ENCODE measurements around the gene CACNA1C.

The CACNA1C gene

DNA sequence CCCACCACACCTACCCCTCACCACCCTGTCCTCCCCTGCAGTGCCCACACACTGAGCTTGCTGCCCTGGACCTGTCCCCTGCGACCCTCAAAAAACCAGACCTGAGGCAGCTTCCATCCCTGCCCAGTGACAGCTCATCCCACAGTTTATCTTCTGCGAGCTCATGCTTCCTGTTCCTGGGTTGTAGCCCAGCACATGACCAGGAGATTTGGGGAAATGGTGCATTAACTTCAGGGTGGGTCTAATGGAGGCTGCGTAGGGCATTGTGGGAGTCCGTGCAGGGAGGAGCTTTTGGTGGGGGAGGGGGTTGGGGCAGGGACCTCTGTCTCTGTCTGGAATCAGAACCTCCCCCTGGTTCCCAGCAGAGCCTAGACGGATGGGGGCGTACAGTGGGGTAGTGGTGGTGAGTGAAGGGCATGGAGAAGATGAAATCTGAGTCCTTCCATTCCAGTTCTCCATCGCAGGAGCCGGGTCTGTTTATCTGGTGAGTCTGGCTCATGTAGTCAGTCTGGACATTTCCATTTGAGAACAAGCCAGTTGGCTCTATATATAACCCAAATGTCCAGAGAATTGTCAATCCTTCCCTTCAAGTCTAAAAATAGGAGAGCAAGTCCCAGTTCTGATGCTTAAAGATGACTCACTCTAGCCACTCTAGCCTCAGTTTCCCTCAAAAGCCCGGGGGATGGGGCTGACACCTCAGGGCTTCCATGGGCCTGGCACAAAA is 270.9 kb downstream of the CACNA1C start:
- DNase-seq (ENCODE audit: low spot score): no peak

DNA sequence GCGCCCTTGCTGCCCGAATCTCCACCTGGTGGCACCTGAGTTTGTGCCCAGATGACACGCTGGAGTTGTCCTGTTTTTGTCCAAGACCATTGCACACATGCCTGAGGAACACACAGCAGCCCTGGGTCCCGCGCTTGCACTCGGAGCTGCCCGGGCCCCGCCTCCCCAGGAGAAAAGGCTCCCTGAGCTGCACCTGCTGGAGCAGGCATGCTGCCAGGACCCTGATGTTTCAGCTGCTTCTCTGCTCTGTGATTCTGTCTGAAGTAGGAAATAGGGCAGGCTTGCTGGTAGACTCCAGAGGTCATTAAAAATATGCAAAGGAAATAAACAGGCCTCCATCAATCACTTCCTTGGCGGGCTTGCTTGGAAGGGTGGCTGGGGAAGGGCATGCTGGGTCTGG is 271.6 kb downstream of the CACNA1C start:
- DNase-seq (ENCODE audit: low spot score): no peak

- DNase-seq (ENCODE audit: low spot score): no peak
These were observed 272.7 kb downstream of the CACNA1C start for GRCh38 chr12:2325519-2325918.

GRCh38 chr12:2326470-2326869 is 273.7 kb downstream of the CACNA1C start:
- DNase-seq (ENCODE audit: low spot score): no peak

- no peak for DNase-seq (ENCODE audit: low spot score)
These were observed 275.9 kb downstream of the CACNA1C start for GRCh38 chr12:2328661-2329060.

DNA sequence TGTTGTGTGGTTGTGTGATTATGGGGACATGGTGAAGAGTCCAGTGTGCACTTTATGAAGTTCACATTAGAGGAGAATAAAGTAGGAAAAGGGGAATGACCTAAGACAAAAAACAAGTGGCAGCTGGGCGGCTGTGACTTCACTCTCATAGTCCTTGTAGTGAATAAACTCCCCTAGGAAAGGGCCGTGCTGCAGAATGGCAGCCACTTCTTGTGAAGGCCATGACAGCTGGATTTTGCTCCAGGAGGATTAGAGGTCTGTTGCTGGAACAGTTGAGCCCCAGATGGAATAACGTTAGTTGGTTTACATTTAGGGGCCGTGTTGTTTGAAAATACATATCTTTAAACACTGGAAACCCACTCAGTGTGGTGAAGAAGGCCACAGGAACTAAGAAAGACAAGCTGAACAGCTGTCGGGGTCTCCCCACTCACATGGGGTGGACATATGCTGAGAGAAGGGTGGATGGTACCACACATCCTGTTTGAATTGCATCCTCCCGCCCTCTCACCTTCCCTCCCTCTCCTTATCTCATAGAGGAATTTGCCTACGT is 276.9 kb downstream of the CACNA1C start:
- no peak for DNase-seq (ENCODE audit: low spot score)

DNA sequence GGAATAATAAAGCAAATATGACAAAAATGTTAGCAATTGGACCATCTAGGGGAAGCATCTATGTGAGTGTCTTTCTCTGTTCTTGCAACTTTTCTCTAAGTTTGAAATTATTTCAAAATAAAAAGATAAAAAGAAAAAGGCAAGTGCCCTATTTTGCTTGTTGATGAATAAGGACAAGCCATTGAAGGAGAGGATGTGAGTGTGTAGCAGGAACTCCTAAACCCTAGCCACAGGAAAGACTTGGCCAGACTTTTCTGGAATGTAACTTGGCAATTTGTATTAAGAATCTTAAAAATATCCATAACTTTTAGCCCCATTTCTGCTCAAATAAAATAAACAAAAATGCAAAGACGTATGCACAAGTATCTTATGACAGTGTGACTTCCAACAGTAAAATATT is 279.4 kb downstream of the CACNA1C start:
- no peak for DNase-seq (ENCODE audit: low spot score)

DNA sequence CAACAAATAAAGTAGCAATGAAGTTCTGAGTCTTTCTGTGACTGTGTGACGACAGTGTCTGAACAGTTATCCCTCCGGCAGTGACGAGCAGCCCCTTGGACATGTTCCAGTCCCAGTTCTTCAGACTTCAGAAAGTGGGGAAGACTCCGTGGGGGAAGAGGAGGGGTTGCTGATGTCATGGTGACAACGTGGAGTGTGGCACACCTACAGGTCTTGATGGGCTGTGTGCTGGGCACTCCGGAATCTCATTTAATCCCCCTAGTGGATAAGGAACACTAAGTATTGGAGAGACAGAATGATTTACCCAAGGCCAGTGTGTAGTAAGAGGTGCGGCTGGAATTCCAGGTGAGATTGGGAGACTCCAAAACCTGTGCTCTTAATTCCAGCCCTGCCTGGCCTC is 280.2 kb downstream of the CACNA1C start:
- no peak for DNase-seq (ENCODE audit: low spot score)

DNA sequence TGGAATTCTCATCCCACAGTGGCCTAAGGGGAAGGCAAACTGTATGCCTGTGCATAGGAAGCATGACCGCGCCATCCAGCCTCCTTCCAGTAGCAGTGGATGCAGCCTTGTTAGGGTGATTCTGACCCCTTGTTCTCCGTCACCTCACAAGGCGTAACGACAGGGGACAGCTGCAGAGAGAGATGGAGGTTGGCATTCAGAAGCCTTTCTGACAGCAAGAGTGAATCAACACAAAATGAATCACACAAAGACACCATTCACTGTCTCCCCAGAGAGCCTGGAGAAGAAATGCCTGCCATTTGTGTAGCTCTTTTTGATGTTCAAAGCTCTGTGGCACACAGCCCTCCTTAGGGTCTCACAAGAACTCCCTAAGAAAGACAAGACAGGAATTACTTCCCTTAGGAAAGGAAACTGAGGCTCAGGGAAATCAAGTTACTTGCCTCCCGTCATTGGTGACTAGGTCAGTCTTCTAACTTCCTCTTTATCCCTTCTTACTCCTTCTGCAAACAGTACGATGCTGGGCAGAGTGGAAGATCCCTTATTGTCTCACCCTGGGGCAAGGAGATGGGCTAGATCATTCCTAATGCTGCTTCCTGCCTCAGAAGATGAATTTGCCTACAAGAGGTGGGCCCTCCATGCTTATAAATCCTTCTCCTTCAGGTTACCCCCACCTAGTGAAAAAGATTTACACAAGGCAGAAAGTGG is 280.9 kb downstream of the CACNA1C start:
- DNase-seq (ENCODE audit: low spot score): no peak

GRCh38 chr12:2334271-2334670 is 281.5 kb downstream of the CACNA1C start:
- no peak for DNase-seq (ENCODE audit: low spot score)

DNA sequence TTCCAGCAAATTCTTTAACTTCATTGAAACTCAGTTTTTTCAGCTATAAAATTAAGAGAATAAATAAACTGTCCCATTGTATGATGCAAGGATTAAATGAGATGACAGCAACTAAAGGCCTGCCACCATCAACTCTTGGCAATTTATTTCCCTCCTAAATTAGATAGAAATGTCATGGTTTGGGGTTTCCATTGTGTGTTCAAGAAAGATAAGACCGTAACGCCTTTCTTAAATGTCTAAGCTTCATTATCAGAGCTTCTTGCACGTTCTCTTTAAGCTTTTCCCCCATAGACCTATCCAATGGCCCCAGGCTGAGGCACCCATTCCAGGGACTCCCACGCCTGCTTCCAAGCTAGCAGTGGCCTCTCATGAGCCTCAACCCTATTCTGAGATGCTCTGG is 281.9 kb downstream of the CACNA1C start:
- no peak for DNase-seq (ENCODE audit: low spot score)

GRCh38 chr12:2335109-2335508 is 282.3 kb downstream of the CACNA1C start:
- DNase-seq (ENCODE audit: low spot score): no peak

DNA sequence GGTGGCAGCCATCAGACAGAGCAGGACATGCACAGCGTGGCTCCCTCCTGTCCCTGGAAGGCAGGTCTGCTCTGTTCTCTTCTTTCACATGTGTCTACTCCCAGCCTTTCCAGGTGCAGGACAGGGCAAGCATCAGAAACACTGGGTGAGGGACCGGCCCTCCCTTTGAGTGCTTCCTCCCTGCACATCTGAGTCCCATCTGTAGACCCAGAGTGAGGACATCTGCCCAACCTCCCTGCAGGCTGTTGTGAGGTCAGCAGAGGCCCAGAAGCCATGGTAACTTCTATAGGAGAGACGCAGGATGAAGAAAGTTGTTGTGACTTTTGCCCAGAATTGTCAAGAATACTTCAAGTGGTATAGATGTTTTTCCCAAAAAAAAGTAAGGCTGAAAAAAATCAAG is 282.7 kb downstream of the CACNA1C start:
- no peak for DNase-seq (ENCODE audit: low spot score)

- no peak for DNase-seq (ENCODE audit: low spot score)
These were observed 283.1 kb downstream of the CACNA1C start for GRCh38 chr12:2335916-2336315.

DNA sequence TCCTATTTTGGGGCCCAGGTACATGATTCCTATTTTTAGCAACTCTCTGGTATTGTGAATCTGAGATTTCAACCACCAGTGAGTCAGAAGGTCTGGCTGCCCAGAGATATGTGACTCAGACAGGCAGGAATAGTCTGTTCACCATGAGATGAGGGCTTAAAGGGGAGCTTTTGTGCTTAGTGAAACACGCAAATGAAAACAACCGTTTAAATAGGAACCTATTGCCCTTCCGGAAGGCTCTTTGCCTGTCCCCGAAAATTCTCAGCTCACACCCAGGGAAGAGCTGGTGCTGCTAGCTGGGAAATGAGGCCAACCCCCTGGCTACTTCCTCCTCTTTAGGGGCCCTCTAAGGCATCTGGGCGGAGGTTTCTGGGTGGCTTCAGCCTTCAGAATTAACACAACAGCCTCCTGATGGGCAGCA is 283.6 kb downstream of the CACNA1C start:
- DNase-seq (ENCODE audit: low spot score): peak; percentile 98

- DNase-seq (ENCODE audit: low spot score): no peak
These were observed 284.5 kb downstream of the CACNA1C start for GRCh38 chr12:2337031-2338010.

DNA sequence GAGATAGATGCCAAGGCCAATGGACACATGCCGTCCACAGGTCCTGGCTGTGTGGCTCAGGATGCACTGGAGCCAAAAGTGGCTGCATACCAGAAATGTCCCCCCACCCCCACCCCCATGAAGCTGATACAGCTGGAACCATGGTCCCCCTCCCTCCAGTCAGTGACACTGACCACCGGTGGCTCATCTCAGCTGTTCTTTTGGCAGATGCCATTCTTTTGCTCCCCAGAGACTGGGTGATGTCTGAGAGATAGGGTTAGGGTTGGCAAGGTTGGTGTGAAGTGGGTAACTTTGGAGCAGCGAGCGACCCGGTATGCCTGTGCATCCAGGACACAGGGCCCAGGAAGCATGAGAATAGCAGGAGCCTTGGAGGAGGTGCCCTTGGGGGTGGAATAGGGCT is 285.6 kb downstream of the CACNA1C start:
- DNase-seq (ENCODE audit: low spot score): no peak

GRCh38 chr12:2338991-2339431 is 286.2 kb downstream of the CACNA1C start:
- DNase-seq (ENCODE audit: low spot score): peak; percentile 29

DNA sequence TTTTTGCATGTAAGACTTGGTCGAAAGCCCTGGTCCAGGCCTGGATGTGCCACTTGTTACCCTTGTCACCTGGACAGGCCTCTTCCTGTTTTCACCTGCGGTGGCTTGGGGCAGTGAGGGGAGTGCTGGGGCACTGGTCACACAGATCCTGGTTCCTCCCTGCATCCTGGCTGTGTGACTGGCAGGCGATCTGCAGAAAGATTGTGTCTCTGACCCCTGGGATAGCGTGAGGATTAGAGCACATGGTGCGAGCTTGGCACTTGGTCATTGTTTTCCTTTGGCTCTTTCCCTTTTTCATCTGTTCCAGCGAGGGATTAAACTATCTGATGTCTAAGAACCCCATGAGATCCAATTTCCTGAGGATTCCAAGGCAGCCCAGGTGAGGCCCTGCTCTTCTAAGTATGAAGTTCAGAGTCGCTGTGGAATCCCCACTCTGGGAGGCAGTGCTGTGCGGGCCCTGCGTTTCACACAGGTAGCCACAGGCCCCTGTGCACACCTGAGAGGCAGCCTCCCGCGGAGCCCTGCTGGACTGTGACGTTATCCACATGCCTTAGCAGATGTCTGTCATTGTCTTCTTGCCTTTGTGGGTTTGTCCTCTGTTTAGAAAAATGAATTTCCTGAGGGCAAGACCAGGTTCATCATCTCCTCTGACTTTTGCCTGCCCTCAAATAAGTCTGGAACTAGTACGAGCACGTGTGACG is 288.4 kb downstream of the CACNA1C start:
- DNase-seq (ENCODE audit: low spot score): no peak

DNA sequence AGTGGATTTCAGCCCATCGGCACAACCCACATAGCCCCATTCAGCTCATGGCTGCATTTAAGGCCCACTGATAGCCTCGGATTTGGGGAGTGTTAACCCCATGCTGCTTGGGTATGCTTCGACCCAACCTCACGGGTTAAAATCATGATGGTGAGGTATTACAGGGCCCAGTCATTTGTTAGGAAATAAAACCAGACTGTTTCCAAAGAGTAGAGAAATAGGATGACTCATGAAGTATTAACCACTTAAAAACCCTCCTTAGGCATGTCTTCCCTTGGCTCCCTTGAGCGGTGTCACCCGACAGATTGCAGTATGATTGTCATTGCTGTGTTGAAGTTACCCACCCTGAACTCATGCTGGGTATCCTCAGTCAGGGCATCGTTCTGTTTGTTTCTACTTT is 289.1 kb downstream of the CACNA1C start:
- DNase-seq (ENCODE audit: low spot score): no peak

DNA sequence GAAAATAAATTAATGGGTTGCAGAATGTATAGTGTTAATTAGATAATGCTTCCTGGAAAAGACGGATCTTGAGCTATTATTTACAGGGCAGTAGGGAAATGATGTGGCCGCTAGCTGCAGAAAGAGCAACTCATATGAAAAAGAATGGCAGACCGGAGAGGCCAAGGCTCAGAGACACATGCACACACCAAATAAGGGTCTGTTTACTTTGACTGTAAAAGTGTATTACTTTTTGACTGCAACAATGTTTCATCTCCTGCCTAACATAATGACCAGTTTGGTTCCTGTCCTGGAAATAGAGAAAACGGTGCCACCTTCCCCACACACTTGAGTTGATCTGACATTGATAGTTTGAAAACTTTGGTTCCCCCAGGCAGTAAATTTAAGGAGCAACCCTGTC is 290.9 kb downstream of the CACNA1C start:
- DNase-seq (ENCODE audit: low spot score): no peak

DNA sequence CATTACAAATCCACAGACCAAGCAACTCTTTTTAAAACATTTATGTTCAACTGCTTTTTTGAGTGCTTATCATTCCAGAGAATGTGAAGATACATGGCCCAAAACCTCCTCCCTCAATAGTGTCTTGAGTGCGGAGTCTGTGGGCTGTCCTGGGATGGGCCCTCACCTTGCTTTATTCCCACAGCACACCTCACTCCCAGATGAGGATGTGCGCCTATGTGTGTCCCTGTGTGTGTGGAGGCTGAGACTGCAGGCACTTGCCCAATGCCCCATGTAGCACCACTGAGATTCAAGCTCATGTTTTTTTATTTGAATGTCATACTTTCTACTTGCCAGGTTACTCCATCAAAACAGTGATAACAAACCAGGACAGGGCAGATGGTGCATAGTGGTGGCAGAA is 291.7 kb downstream of the CACNA1C start:
- DNase-seq (ENCODE audit: low spot score): no peak

All from SW480 (cell line).